ENCODE data around the gene IKZF2.

The IKZF2 gene

DNA sequence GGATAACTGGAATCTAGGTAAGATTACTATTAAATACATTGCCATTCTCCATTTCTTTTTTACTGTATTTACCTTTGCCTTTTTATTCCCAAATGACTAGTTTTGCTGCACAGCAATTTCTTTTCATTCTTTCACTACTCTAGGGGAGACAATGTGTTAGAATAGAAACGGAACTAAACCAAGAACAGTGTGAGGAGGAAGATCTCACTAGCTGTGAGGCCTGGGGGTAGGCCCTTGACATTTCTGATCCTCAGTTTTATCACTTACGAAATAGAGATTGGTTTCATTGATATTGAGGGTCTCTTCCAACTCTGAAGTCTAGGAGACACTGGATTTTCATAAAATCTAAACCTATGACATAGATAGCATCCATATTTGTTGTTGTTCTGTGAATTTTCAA lies 191.1 kb downstream of the IKZF2 start:
- TF ChIP-seq, protein P1, sequence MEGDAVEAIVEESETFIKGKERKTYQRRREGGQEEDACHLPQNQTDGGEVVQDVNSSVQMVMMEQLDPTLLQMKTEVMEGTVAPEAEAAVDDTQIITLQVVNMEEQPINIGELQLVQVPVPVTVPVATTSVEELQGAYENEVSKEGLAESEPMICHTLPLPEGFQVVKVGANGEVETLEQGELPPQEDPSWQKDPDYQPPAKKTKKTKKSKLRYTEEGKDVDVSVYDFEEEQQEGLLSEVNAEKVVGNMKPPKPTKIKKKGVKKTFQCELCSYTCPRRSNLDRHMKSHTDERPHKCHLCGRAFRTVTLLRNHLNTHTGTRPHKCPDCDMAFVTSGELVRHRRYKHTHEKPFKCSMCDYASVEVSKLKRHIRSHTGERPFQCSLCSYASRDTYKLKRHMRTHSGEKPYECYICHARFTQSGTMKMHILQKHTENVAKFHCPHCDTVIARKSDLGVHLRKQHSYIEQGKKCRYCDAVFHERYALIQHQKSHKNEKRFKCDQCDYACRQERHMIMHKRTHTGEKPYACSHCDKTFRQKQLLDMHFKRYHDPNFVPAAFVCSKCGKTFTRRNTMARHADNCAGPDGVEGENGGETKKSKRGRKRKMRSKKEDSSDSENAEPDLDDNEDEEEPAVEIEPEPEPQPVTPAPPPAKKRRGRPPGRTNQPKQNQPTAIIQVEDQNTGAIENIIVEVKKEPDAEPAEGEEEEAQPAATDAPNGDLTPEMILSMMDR (conservative IDR thresholded peaks at IDR 0.05; ENCODE audit: low read depth, low read length), result no peak
- Histone ChIP-seq H3K79me2 (ENCODE audit: insufficient read depth, low read depth) (no peaks in the 10 kb centered on the region), H3K27ac (no peak overlapping the region), H2AFZ (ENCODE audit: low read depth) (no peak overlapping the region), H3K36me3 (ENCODE audit: insufficient read depth) (no peaks in the 10 kb centered on the region), H3K4me3 (IDR thresholded peaks at IDR 0.05; ENCODE audit: insufficient read depth, low read depth, low read length) (no peak overlapping the region), H3K4me2 (no peak overlapping the region), H3K4me1 (ENCODE audit: low read depth, poor library complexity, severe bottlenecking) (no peaks in the 10 kb centered on the region), H4K20me1 (ENCODE audit: insufficient read depth) (no peaks in the 10 kb centered on the region), H3K9ac (no peak overlapping the region), H3K27me3 (ENCODE audit: insufficient read depth, low read depth) (no peaks in the 10 kb centered on the region)

DNA sequence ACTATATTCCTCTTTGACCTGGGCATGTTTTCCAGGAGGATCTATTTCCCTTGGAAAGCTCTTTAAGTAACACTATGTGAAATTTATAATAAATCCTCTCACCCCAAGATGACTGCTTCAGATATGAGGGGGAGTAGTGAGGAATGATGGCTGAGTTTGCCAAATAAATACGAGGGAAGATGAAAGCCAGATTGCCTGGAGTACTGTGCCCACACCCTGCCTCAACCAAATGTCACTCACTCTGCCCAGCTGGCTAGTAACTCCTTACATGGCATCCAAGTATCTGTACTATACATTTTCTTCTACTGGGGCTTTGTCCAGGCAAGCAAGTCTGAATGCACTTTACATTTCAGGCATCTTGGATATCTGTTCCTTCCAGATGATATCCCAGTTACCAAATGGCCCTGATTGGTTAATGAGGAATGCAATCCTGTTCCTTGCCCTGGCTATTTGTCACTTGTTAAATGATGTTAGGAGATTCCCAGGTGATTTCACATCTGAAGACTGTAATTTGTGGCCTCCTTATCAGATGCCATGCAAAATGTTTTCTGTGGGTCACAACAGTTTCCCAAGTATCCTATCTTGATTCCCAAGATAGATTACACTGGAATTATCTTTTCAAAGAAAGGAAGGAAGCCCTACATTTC lies 191.8 kb downstream of the IKZF2 start:
- no peaks in the 10 kb centered on the region for H3K36me3 ChIP-seq (ENCODE audit: insufficient read depth)
- H3K4me2 ChIP-seq, result no peak overlapping the region
- H4K20me1 ChIP-seq (ENCODE audit: insufficient read depth), result no peaks in the 10 kb centered on the region
- no peaks in the 10 kb centered on the region for H3K27me3 ChIP-seq (ENCODE audit: insufficient read depth, low read depth)
- no peaks in the 10 kb centered on the region for H3K4me1 ChIP-seq (ENCODE audit: low read depth, poor library complexity, severe bottlenecking)
- H3K27ac ChIP-seq, result no peak overlapping the region
- no peak overlapping the region for H3K9ac ChIP-seq
- H3K79me2 ChIP-seq (ENCODE audit: insufficient read depth, low read depth), result no peaks in the 10 kb centered on the region
- H2AFZ ChIP-seq (ENCODE audit: low read depth), result no peak overlapping the region
- no peak overlapping the region for H3K4me3 ChIP-seq (IDR thresholded peaks at IDR 0.05; ENCODE audit: insufficient read depth, low read depth, low read length)
- TF ChIP-seq, protein P1 (conservative IDR thresholded peaks at IDR 0.05; ENCODE audit: low read depth, low read length), result no peak

DNA sequence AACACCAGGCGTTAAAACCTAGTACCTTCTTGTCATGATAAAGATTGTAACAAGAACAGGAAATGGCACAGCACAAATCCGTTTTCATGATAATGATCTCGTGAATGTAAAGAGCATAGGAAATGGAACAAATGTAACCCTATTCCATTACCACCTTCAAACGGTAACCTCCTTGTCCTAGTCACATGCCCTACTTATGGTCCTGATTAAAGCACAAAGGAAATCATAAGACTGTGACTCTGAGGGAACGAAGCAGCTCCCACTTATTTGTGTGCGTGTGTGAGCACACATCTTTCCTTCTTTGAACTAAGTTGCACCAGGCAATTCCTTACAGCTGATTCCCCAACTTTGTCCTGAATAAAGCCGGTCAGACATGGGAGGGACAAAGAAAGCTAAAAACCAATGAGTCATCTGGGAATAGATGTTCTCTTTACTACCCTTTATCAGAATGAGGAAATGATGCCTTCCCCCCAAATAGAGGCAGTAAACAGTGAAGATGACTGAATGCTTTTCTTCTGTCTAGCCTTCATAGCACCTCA lies 192.6 kb downstream of the IKZF2 start:
- H3K4me3 ChIP-seq (IDR thresholded peaks at IDR 0.05; ENCODE audit: insufficient read depth, low read depth, low read length), result no peak overlapping the region
- no peaks in the 10 kb centered on the region for H3K36me3 ChIP-seq (ENCODE audit: insufficient read depth)
- no peak overlapping the region for H3K4me2 ChIP-seq
- no peaks in the 10 kb centered on the region for H3K27me3 ChIP-seq (ENCODE audit: insufficient read depth, low read depth)
- no peak overlapping the region for H3K9ac ChIP-seq
- H3K4me1 ChIP-seq (ENCODE audit: low read depth, poor library complexity, severe bottlenecking), result no peaks in the 10 kb centered on the region
- no peaks in the 10 kb centered on the region for H4K20me1 ChIP-seq (ENCODE audit: insufficient read depth)
- H3K79me2 ChIP-seq (ENCODE audit: insufficient read depth, low read depth), result no peaks in the 10 kb centered on the region
- TF ChIP-seq, protein P1 (conservative IDR thresholded peaks at IDR 0.05; ENCODE audit: low read depth, low read length), result no peak
- no peak overlapping the region for H2AFZ ChIP-seq (ENCODE audit: low read depth)
- H3K27ac ChIP-seq, result no peak overlapping the region

DNA sequence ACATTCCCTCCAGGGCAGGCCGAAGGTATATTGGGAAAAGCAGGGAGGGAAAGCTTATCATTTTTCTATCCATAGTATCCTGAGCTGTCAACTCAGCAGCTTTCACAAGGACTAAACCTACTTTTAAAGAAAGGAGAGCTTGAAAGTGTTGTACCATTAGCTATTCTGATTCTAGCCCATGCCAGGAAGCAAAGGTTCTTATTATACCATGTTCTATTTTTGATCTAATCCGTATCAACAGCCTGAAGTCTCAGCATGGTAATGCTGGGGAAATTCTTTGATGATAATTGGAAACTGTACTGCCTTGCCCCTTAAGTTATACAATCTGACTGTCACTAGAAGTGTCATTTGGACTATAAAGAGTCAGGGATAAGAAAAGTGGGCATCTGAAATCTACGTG lies 193.3 kb downstream of the IKZF2 start:
- H2AFZ ChIP-seq (ENCODE audit: low read depth), result no peak overlapping the region
- H4K20me1 ChIP-seq (ENCODE audit: insufficient read depth), result no peaks in the 10 kb centered on the region
- peaks cover 4% of the 10 kb centered on the region for H3K4me1 ChIP-seq (ENCODE audit: low read depth, poor library complexity, severe bottlenecking)
- H3K4me3 ChIP-seq (IDR thresholded peaks at IDR 0.05; ENCODE audit: insufficient read depth, low read depth, low read length), result no peak overlapping the region
- no peaks in the 10 kb centered on the region for H3K27me3 ChIP-seq (ENCODE audit: insufficient read depth, low read depth)
- H3K36me3 ChIP-seq (ENCODE audit: insufficient read depth), result no peaks in the 10 kb centered on the region
- TF ChIP-seq, protein P1 (conservative IDR thresholded peaks at IDR 0.05; ENCODE audit: low read depth, low read length), result no peak
- H3K79me2 ChIP-seq (ENCODE audit: insufficient read depth, low read depth), result no peaks in the 10 kb centered on the region
- H3K9ac ChIP-seq, result no peak overlapping the region
- H3K27ac ChIP-seq, result no peak overlapping the region
- H3K4me2 ChIP-seq, result no peak overlapping the region
